H1 (cell line): ENCODE measurements around the gene NADK2. TPM values are rescaled to one million over a fixed set of nuclear protein-coding genes. Genes with fewer than 3 reads are reported as not detected.

Experiments
- CTCF ChIA-PET: fragments of 300-600 bp; sonication (Branson Sonifier 250); formaldehyde crosslinking; loops from one replicate; lab custom pipeline; 2021; ENCODE audit not compliant: partially characterized antibody; lab: Charles Lee
- POLR2A ChIA-PET: fragments of 300-600 bp; sonication (Branson Sonifier 250); formaldehyde crosslinking; loops from one replicate; lab custom pipeline; 2021; ENCODE audit warnings: inconsistent platforms; ENCODE audit not compliant: partially characterized antibody; lab: Charles Lee
- DNase-seq, 2 experiments: peaks; one replicate each; pipeline versions ENCODE4 v3.0.0 to v3.0.0-alpha.2; 2010 to 2022; ENCODE audit warnings: low spot score in 2 of 2, low read depth in 1 of 2, mixed read lengths in 1 of 2
- FAIRE-seq: peaks from 2 replicates; lab custom pipeline; 2011; peaks lifted over from hg19 to GRCh38; lab: Jason Lieb, UNC
- H2AFZ ChIP-seq: 2 replicates; pipeline ENCODE4 v1.8.1; 2012; ENCODE audit warnings: low read length, inconsistent platforms
- H2AK5ac ChIP-seq: 2 replicates; pipeline ENCODE4 v1.6.1; 2013; ENCODE audit warnings: low read depth, low read length
- H2BK120ac ChIP-seq: replicated peaks from 2 replicates; pipeline ENCODE3; 2013; ENCODE audit warnings: low read depth, low read length, inconsistent platforms
- H2BK12ac ChIP-seq: 2 replicates; pipeline ENCODE4 v1.6.1; 2013; ENCODE audit warnings: low read depth, low read length
- H2BK15ac ChIP-seq: 2 replicates; pipeline ENCODE4 v1.6.1; 2013; ENCODE audit warnings: low read length
- H2BK20ac ChIP-seq: 2 replicates; pipeline ENCODE4 v1.6.1; 2013; ENCODE audit warnings: low read length
- H2BK5ac ChIP-seq: 2 replicates; pipeline ENCODE4 v1.6.1; 2013; ENCODE audit warnings: low read depth, low read length
- H3K14ac ChIP-seq: 2 replicates; pipeline ENCODE4 v1.6.1; 2013; ENCODE audit warnings: inconsistent platforms; ENCODE audit not compliant: insufficient read length
- H3K18ac ChIP-seq: 2 replicates; pipeline ENCODE4 v1.6.1; 2013; ENCODE audit warnings: low read length; ENCODE audit errors: extremely low read depth
- H3K23ac ChIP-seq: 2 replicates; pipeline ENCODE4 v1.6.1; 2013; ENCODE audit warnings: inconsistent platforms; ENCODE audit not compliant: insufficient read length
- H3K23me2 ChIP-seq: 2 replicates; pipeline ENCODE4 v1.6.1; 2013; ENCODE audit warnings: low read depth, low read length
- H3K27ac ChIP-seq: 2 replicates; pipeline ENCODE4 v1.6.1; 2011; ENCODE audit warnings: low read depth, low read length, inconsistent platforms
- H3K27me3 ChIP-seq, 4 experiments: replicated peaks in 1 of 4; 1 replicate in 1 of 4; 2 replicates in 3 of 4; pipeline versions ENCODE4 v1.6.1 to v1.8.1; 2011 to 2013; ENCODE audit warnings: low read length in 3 of 4, mild to moderate bottlenecking in 3 of 4, inconsistent platforms in 2 of 4, mixed read lengths in 2 of 4, moderate library complexity in 1 of 4; ENCODE audit not compliant: control insufficient read depth in 3 of 4, insufficient read depth in 3 of 4; ENCODE audit errors: extremely low read depth in 1 of 4
- H3K36me3 ChIP-seq, 4 experiments: 2 replicates each; pipeline versions ENCODE4 v1.6.1 to v1.8.1; 2011 to 2013; ENCODE audit warnings: mild to moderate bottlenecking in 4 of 4, low read length in 3 of 4, moderate library complexity in 2 of 4, control low read depth in 1 of 4, inconsistent platforms in 1 of 4; ENCODE audit not compliant: insufficient read depth in 4 of 4, control insufficient read depth in 2 of 4
- H3K4ac ChIP-seq: replicated peaks from 2 replicates; pipeline ENCODE3; 2013; ENCODE audit warnings: low read length, low read depth, mixed read lengths, inconsistent platforms; ENCODE audit not compliant: insufficient read length
- H3K4me1 ChIP-seq, 4 experiments: replicated peaks in 1 of 4; 1 replicate in 1 of 4; 2 replicates in 3 of 4; pipeline versions ENCODE4 v1.6.1 to v1.8.1; 2011 to 2013; ENCODE audit warnings: low read length in 3 of 4, inconsistent platforms in 2 of 4, mixed read lengths in 1 of 4; ENCODE audit not compliant: insufficient read depth in 4 of 4, control insufficient read depth in 3 of 4
- H3K4me2 ChIP-seq, 2 experiments: 2 replicates each; pipeline versions ENCODE4 v1.6.1 to v1.8.1; 2011 to 2013; ENCODE audit warnings: low read depth in 2 of 2, low read length in 2 of 2, control low read depth in 1 of 2, inconsistent platforms in 1 of 2, mild to moderate bottlenecking in 1 of 2; ENCODE audit not compliant: insufficient read depth in 1 of 2
- H3K4me3 ChIP-seq, 4 experiments: fragments of 200-600, 300-600 bp in 1 of 4; sonication (generic), shearing (Covaris generic), sonication (Bioruptor Twin) in 1 of 4; 2 replicates each; pipeline versions ENCODE4 v1.5.1 to v1.8.1; 2011 to 2016; ENCODE audit warnings: low read length in 4 of 4, low read depth in 3 of 4, control low read depth in 2 of 4, inconsistent platforms in 2 of 4, mild to moderate bottlenecking in 2 of 4, mixed read lengths in 1 of 4, moderate library complexity in 1 of 4; ENCODE audit not compliant: insufficient read depth in 2 of 4; ENCODE audit errors: extremely low read depth in 1 of 4
- H3K56ac ChIP-seq: replicated peaks from 2 replicates; pipeline ENCODE3; 2013; ENCODE audit warnings: low read depth, mild to moderate bottlenecking, mixed read lengths, low read length, inconsistent platforms; ENCODE audit not compliant: insufficient read length
- H3K79me1 ChIP-seq: 2 replicates; pipeline ENCODE4 v1.6.1; 2013; ENCODE audit warnings: low read depth, low read length, control low read depth
- H3K79me2 ChIP-seq, 2 experiments: 2 replicates each; pipeline versions ENCODE4 v1.6.1 to v1.8.1; 2012 to 2013; ENCODE audit warnings: low read length in 2 of 2, mild to moderate bottlenecking in 2 of 2, inconsistent platforms in 1 of 2; ENCODE audit not compliant: insufficient read depth in 2 of 2, control insufficient read depth in 1 of 2
- H3K9ac ChIP-seq, 4 experiments: replicated peaks in 1 of 4; 1 replicate in 1 of 4; 2 replicates in 3 of 4; pipeline versions ENCODE4 v1.6.1 to v1.8.1; 2011 to 2013; ENCODE audit warnings: low read depth in 3 of 4, low read length in 3 of 4, control low read depth in 2 of 4, mild to moderate bottlenecking in 2 of 4, moderate library complexity in 2 of 4, inconsistent platforms in 1 of 4; ENCODE audit errors: extremely low read depth in 1 of 4
- H3K9me3 ChIP-seq, 2 experiments: 2 replicates each; pipeline versions ENCODE4 v1.6.1 to v1.8.1; 2012 to 2013; ENCODE audit warnings: mild to moderate bottlenecking in 2 of 2, moderate library complexity in 2 of 2, control low read depth in 1 of 2, inconsistent platforms in 1 of 2, low read depth in 1 of 2, low read length in 1 of 2, mixed read lengths in 1 of 2; ENCODE audit not compliant: insufficient read depth in 2 of 2
- H4K20me1 ChIP-seq, 2 experiments: replicated peaks in 1 of 2; 2 replicates each; pipeline versions ENCODE3 to v1.8.1; 2011 to 2013; ENCODE audit warnings: inconsistent platforms in 2 of 2, low read length in 2 of 2, mild to moderate bottlenecking in 1 of 2; ENCODE audit not compliant: insufficient read depth in 2 of 2, control insufficient read depth in 1 of 2
- H4K5ac ChIP-seq: 2 replicates; pipeline ENCODE4 v1.6.1; 2013; ENCODE audit warnings: low read length, low read depth, mixed read lengths, inconsistent platforms; ENCODE audit not compliant: insufficient read length
- H4K8ac ChIP-seq: 2 replicates; pipeline ENCODE4 v1.8.0; 2013; ENCODE audit warnings: mild to moderate bottlenecking, moderate library complexity, low read length, inconsistent platforms; ENCODE audit not compliant: insufficient read depth; ENCODE audit errors: extremely low read depth
- H4K91ac ChIP-seq: replicated peaks from 2 replicates; pipeline ENCODE3; 2013; ENCODE audit warnings: low read length, mixed read lengths, inconsistent platforms; ENCODE audit not compliant: insufficient read length
- CTCF ChIP-seq, 3 experiments: IDR thresholded peaks; 1 replicate in 2 of 3; 2 replicates in 1 of 3; pipeline versions ENCODE4 v1.5.1 to v1.6.1; 2011; ENCODE audit warnings: low read length in 3 of 3, mild to moderate bottlenecking in 3 of 3, inconsistent platforms in 2 of 3, low read depth in 1 of 3, moderate library complexity in 1 of 3; ENCODE audit not compliant: insufficient read depth in 1 of 3; ENCODE audit errors: control extremely low read depth in 1 of 3
- EZH2 ChIP-seq: fragments of 200-600 bp; sonication (generic); IDR thresholded peaks from 2 replicates; pipeline ENCODE4 v1.7.1; 2012; ENCODE audit warnings: low read depth, mild to moderate bottlenecking, moderate library complexity, low read length, inconsistent platforms; ENCODE audit not compliant: severe bottlenecking
- POLR2A ChIP-seq, 2 experiments: IDR thresholded peaks; 1 replicate in 1 of 2; 2 replicates in 1 of 2; pipeline ENCODE4 v1.6.1; 2011; ENCODE audit warnings: low read depth in 2 of 2, low read length in 2 of 2, mild to moderate bottlenecking in 2 of 2; ENCODE audit errors: control extremely low read depth in 1 of 2
- TEAD4 ChIP-seq: IDR thresholded peaks from 2 replicates; pipeline ENCODE4 v1.6.1; 2012; ENCODE audit warnings: low read depth, low read length, inconsistent platforms, mixed read lengths
- WGBS, 2 experiments: shearing (Covaris generic) in 1 of 2; methylation state at CpG; one replicate each; pipeline versions ENCODE4 v1.1.6 to v1.1.7; 2013 to 2015; ENCODE audit warnings: low lambda C conversion rate in 2 of 2, mixed read lengths in 2 of 2, inconsistent platforms in 1 of 2, low coverage in 1 of 2, missing lambda C conversion rate in 1 of 2; ENCODE audit not compliant: insufficient replicate concordance in 2 of 2, insufficient coverage in 1 of 2, insufficient read length in 1 of 2; ENCODE audit errors: extremely low coverage in 1 of 2, missing lambda C conversion rate in 1 of 2; 5-methylcytosine and 5-hydroxymethylcytosine counted together
- polyA plus RNA-seq, 7 experiments: library from polyadenylated mRNA; depleted of rRNA in 3 of 7; stranded (reverse) in 5 of 7; unstranded in 2 of 7; fragments of >200 nt in 5 of 7; fragments of 200-250 nt in 2 of 7; gene quantifications; 1 replicate in 5 of 7; 2 replicates in 1 of 7; 4 replicates in 1 of 7; pipeline versions ENCODE4 v1.2.1 to v1.2.3, GENCODE V29; 2011 to 2013; ENCODE audit warnings: missing spikeins in 2 of 7, mixed read lengths in 2 of 7
- total RNA-seq: library from RNA; stranded (reverse); fragmentation: NEBNext Ultra II Directional; extraction: Animal tissue kit (Norgen Biotek cat#: 25700); gene quantifications from 2 replicates; pipeline ENCODE4 v1.2.1, GENCODE V29; 2021

The NADK2 gene
- total and polyA plus RNA-seq, 2 of the 8 experiments (the other 6 are each of a cell fraction or from before 2014, with no cell fraction given) = 3.4 to 16.1 TPM

GRCh38 chr5:36208786-36209185, 32.9 kb downstream of the NADK2 start:
- CTCF ChIA-PET = no interaction called here
- DNase-seq = no peak
- H3K4ac ChIP-seq = no peak overlapping the region
- no peak overlapping the region for H4K5ac ChIP-seq
- no peaks in the 10 kb centered on the region; a peak in 1 of 8 replicates for H3K36me3 ChIP-seq
- H3K27ac ChIP-seq = no peak overlapping the region
- no peaks in the 10 kb centered on the region for H3K79me2 ChIP-seq
- no peak overlapping the region for H3K23ac ChIP-seq
- H3K4me3 ChIP-seq = no peak overlapping the region
- H3K4me1 ChIP-seq = no peaks in the 10 kb centered on the region
- no peak overlapping the region for H4K8ac ChIP-seq
- no peak overlapping the region for H3K4me2 ChIP-seq
- H2AFZ ChIP-seq = no peak overlapping the region
- FAIRE-seq = no peak
- no peak overlapping the region for H3K56ac ChIP-seq
- H2BK120ac ChIP-seq = no peak overlapping the region
- no peaks in the 10 kb centered on the region for H3K9me3 ChIP-seq
- no peak overlapping the region for H2BK20ac ChIP-seq
- H4K91ac ChIP-seq = no peak overlapping the region
- no peak overlapping the region for H3K18ac ChIP-seq
- no peak overlapping the region for H2BK12ac ChIP-seq
- 93% methylated on average over 2 of the region's 2 CpGs; no CpG with 5 or more reads in 1 of the 2 experiments for WGBS, 2 experiments
- TF ChIP-seq POLR2A (IDR thresholded peaks at IDR 0.05; ENCODE audit: control extremely low read depth in 1 of 2, low read depth in 2 of 2, low read length in 2 of 2) (no peak), TEAD4 (no peak), CTCF (IDR thresholded peaks at IDR 0.05; ENCODE audit: control extremely low read depth in 1 of 3, insufficient read depth in 1 of 3, low read depth in 1 of 3, low read length in 3 of 3) (no peak), EZH2 (no peak)
- no peak overlapping the region for H2AK5ac ChIP-seq
- H3K14ac ChIP-seq = no peak overlapping the region
- no peaks in the 10 kb centered on the region for H3K23me2 ChIP-seq
- POLR2A ChIA-PET = no interaction called here
- no peaks in the 10 kb centered on the region for H3K79me1 ChIP-seq
- no peaks in the 10 kb centered on the region for H4K20me1 ChIP-seq
- H3K9ac ChIP-seq = peak overlapping the region in 1 of 4 experiments; percentile 34; a peak in 1 of 7 replicates
- H2BK5ac ChIP-seq = no peak overlapping the region
- H3K27me3 ChIP-seq = no peaks in the 10 kb centered on the region
- no peak overlapping the region for H2BK15ac ChIP-seq
